RWPE1 (cell line): ENCODE data around the gene RXRA.

ENCODE experiments used
- CTCF ChIA-PET: fragments of 350-600 bp; sonication (Branson Sonifier 250); formaldehyde crosslinking; extraction: SDS; loops from one replicate; lab custom pipeline; 2021; lab: Yijun Ruan, JAX
- POLR2A ChIA-PET: fragments of 400-600 bp; formaldehyde crosslinking; extraction: SDS; loops from one replicate; lab custom pipeline; 2020; ENCODE audit warnings: antibody characterized with exemption; ENCODE audit not compliant: low non-redundant PET; lab: Yijun Ruan, JAX
- DNase-seq: peaks from one replicate; pipeline ENCODE4 v3.0.0; 2012; ENCODE audit warnings: low spot score
- H3K27ac ChIP-seq: fragments of 450-650 bp; 2 replicates; pipeline ENCODE4 v1.5.1; 2017
- TF ChIP-seq, protein P1 (sequence below): fragments of 450-650 bp; conservative IDR thresholded peaks from 2 replicates; pipeline ENCODE4 v1.5.1; 2017; ENCODE audit warnings: low read depth, mild to moderate bottlenecking

Gene RXRA

DNA sequence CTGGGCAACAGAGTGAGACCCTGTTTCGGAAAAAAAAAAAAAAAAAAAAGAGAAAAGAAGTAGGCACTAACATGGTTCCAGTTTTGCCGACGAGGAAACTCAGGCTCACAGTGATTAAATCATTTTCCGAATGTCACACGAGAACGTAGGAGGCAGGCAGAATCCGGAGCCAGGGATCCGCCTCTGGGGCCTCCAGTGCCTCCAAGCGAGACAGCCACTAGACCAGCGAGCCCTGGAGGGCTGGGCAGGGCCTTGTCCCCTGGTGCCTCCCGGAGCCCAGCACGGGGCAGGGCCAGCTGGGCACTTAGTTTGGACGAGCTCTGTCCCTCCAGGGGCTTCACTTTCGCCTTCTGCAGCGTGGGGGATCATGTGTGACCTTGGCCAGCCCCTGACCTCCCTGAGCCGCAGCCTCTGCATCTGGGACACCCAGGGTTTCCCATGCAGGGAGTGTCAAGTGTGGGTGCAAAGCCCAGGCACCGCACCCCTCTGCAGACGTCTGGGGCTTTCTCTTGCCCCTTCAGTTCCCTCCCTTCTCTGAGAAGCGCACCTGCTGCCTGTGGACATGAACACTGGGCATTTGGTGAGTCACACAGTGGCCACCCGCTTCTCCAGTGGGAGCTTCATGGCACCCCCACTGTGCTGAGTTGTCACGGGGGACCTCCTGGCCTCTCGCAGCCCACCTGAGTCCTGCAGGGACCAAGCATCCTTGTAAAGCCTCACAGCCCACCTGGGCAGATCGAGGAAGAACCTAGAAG lies 80.3 kb downstream of the RXRA start:
- DNase-seq = no peak
- peak overlapping the region; percentile 97 for H3K27ac ChIP-seq
- ChIA-PET CTCF (interaction anchor here (0.5 to 1.1 kb wide), 4 partner anchors 18 to 279 kb away, joined by 3 to 4 read pairs (median 3); no protein-coding TSS in a partner anchor), POLR2A (interaction anchor here (0.9 kb wide), 1 partner anchor 27 kb away, joined by 4 read pairs; no protein-coding TSS in a partner anchor)
- TF ChIP-seq, protein P1, sequence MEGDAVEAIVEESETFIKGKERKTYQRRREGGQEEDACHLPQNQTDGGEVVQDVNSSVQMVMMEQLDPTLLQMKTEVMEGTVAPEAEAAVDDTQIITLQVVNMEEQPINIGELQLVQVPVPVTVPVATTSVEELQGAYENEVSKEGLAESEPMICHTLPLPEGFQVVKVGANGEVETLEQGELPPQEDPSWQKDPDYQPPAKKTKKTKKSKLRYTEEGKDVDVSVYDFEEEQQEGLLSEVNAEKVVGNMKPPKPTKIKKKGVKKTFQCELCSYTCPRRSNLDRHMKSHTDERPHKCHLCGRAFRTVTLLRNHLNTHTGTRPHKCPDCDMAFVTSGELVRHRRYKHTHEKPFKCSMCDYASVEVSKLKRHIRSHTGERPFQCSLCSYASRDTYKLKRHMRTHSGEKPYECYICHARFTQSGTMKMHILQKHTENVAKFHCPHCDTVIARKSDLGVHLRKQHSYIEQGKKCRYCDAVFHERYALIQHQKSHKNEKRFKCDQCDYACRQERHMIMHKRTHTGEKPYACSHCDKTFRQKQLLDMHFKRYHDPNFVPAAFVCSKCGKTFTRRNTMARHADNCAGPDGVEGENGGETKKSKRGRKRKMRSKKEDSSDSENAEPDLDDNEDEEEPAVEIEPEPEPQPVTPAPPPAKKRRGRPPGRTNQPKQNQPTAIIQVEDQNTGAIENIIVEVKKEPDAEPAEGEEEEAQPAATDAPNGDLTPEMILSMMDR = no peak

DNA sequence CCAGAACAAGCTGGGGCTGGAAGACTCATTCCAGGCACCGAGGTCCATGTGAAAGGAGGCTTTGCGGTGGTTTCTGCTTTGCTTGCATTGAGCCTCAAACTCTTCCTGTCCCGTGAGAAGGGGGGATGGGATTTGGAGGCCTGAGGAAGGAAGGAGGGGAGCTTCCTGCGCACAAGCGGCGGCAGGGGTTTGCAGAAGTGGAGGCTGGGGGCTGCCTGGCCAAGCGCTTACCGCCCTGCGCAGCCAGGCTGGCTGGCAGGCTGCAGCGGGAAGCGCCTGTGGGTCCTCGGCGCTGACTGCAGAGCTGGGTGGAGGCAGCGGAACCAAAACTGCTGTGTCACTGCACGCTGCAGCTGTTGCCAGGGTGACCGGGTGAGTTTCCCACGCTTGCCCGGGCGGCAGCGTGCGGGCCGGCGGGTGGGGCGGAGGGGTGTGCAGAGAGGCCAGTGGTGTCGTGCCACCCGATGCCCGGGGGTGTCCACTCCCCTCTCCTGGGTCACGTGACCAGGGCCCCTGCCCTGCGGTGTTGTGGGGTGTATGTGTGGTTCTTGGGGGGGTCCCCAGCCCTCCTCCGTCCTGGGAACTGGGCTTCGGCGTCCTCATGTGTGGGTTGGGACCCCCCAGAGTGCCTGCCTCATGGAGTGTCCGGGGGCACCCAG lies 81.0 kb downstream of the RXRA start:
- TF ChIP-seq, protein P1 = no peak
- CTCF ChIA-PET = interaction anchor here (0.7 to 1.1 kb wide), 2 partner anchors 36 to 48 kb away, joined by 3 read pairs; no protein-coding TSS in a partner anchor
- POLR2A ChIA-PET = interaction anchor here (0.9 kb wide), 1 partner anchor 28 kb away, joined by 4 read pairs; no protein-coding TSS in a partner anchor
- H3K27ac ChIP-seq = peak overlapping the region; percentile 97
- DNase-seq = peak; percentile 98

- ChIA-PET POLR2A (no interaction called here), CTCF (interaction anchor here (0.7 kb wide), 1 partner anchor 34 kb away, joined by 3 read pairs; no protein-coding TSS in a partner anchor)
- TF ChIP-seq, protein P1 = no peak
- peak overlapping the region; percentile 97 for H3K27ac ChIP-seq
- DNase-seq = no peak
Observed at GRCh38 chr9:134408389-134408788, 82.1 kb downstream of the RXRA start.

DNA sequence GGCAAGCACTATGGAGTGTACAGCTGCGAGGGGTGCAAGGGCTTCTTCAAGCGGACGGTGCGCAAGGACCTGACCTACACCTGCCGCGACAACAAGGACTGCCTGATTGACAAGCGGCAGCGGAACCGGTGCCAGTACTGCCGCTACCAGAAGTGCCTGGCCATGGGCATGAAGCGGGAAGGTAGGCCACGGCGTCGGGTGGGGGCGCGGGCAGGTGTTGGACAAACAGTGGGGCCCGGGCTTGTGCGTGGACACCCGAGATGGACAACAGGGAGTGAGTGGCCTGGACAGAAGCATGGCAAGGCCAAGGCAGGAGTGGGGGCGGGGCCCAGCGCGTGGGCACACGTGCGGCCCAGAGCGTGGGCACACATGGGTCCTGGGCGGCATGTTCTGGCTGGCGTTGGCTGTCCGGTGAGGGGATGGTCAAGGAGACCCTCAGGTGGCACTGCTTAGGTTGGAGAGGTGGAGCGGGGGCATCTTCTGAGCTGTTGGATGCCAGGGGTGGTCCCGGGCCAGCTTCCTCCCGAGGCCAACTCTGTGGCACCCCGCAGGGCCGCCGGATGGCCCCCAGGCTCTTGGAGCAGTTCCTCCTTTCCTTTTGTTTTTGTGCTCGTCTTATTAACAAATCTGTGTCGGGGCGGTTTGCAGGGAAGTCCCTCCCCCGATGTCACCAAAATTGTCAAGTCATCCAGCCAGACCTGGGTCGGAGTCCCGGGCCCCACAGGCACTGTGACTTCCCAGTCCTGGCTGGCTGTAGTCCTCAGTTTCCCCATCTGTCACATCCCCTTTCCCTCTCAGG lies 82.9 kb downstream of the RXRA start:
- TF ChIP-seq, protein P1 = no peak
- ChIA-PET CTCF (interaction anchor here (0.6 to 1.3 kb wide), 3 partner anchors 10 to 33 kb away, joined by 3 to 4 read pairs (median 3); no protein-coding TSS in a partner anchor), POLR2A (no interaction called here)
- DNase-seq = no peak
- peak overlapping the region; percentile 97 for H3K27ac ChIP-seq

DNA sequence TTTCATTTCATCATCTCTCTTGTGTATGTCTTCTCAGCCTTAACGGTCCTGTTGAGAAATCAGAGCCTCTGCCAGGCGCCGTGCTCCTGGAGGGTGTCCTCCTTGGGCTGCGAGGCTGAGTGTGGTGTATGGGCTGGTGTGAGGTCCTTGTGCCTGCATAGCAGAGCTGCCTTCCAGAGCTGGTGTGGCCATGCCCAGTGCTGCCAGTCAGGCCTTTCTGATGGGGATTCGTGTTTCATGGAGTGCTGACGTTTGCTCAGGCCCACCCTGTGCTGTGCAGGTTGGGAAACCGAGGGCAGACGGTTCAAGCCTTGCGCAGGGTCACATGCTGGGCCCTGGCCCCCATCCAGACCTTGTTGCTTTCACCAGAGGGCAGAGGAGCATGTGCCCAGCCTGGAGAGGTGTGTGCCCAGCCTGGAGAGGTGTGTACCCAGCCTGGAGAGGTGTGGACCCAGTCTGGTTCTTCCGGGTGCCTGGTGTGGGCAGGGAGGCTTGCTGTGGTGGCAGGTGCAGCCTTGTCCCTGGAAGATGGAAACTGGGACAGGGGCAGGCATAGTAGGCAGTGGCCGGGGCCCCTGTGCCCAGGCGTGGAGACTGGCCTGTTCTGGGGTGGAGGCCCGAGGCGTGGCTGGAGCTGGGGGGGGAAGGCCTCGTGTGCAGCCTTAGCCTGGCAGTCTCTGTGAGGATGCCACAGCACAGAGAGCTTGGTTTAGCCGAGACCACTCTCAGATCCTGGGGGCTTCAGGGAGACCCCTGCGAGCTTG lies 84.0 kb downstream of the RXRA start:
- POLR2A ChIA-PET = interaction anchor here (0.5 to 0.8 kb wide), 2 partner anchors 31 to 54 kb away, joined by 3 read pairs; no protein-coding TSS in a partner anchor
- peak overlapping the region; percentile 97 for H3K27ac ChIP-seq
- TF ChIP-seq, protein P1 = no peak
- no peak for DNase-seq
- CTCF ChIA-PET = interaction anchor here (0.7 to 2.0 kb wide), 5 partner anchors 10 to 241 kb away, joined by 3 to 7 read pairs (median 3); no protein-coding TSS in a partner anchor
